Measurements from ENCODE around the gene IFNA17. TPM values are rescaled to one million over a fixed set of nuclear protein-coding genes. Genes with fewer than 3 reads are reported as not detected.

The IFNA17 gene
- polyA plus RNA-seq, 1 donor from 2014 or later: not detected

DNA sequence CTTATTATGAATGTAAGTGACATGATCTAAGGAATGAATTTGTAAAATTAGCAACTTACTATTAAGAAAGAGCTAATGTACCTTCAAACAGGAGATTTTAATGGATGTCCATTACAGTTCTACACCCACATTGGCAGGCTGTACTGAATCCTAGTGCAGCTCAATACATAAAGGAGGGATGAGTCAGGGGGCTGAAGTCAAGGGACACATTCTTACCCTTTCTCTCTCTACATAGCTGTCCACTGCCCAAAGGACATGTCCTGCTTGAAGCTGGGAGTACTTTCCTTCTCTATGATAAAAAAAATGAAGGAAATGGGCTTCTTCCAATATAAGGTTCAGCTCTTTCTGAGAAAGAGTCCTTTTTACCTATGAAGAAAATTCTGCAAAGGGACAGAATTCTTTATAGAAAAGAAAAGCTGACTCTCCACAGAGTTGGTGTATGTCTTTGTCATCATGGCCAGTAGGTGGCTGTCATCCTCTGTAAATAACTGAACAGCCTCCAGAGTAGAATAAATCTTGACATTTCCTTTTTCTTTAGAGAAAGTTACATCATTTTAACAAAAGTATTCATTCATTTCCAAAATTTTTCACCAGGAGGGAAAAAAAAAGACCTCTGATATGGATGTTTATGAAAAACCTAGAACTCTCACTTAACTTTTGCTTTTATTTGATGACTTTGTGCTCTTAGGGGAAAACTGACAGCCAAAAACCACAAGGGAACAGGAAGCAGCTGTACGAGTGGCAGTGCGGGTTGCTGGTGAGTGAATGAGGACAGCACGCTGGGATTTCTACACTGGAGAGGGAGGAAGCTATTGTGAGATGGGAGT lies 24.9 kb upstream of the IFNA17 start:
- Histone ChIP-seq H3K79me2 (replicated peaks; ENCODE audit: insufficient read depth, low read length) (no peaks in the 10 kb centered on the region), H3K4me3 (ENCODE audit: low read length) (peak overlapping the region; percentile 48), H3K36me3 (ENCODE audit: insufficient read depth, low read length) (no peaks in the 10 kb centered on the region), H4K20me1 (ENCODE audit: insufficient read depth) (no peaks in the 10 kb centered on the region), H3K27ac (ENCODE audit: low read length) (peak overlapping the region; percentile 13), H3F3A (ENCODE audit: insufficient read depth, low read length, poor library complexity, severe bottlenecking) (no peaks in the 10 kb centered on the region), H3K9ac (ENCODE audit: low read length) (no peak overlapping the region), H3K9me3 (ENCODE audit: low read length) (no peaks in the 10 kb centered on the region), H3K4me2 (ENCODE audit: low read length) (peak overlapping the region; percentile 57), H3K9me2 (ENCODE audit: insufficient read depth, low read length) (no peaks in the 10 kb centered on the region), H2AFZ (ENCODE audit: low read depth, low read length) (no peak overlapping the region), H3K27me3 (ENCODE audit: insufficient read depth, low read depth, low read length) (no peaks in the 10 kb centered on the region)
- TF ChIP-seq MXI1 (conservative IDR thresholded peaks at IDR 0.05; ENCODE audit: poor library complexity, severe bottlenecking) (no peak), POLR2AphosphoS5 (IDR thresholded peaks at IDR 0.05) (no peak), EZH2 (IDR thresholded peaks at IDR 0.05; ENCODE audit: borderline replicate concordance, insufficient read depth, low read length, poor library complexity, severe bottlenecking) (no peak), RAD21 (conservative IDR thresholded peaks at IDR 0.05) (peak; percentile 73), SMC3 (conservative IDR thresholded peaks at IDR 0.05; ENCODE audit: poor library complexity) (peak; percentile 69)
- TF ChIP-seq, protein P1, sequence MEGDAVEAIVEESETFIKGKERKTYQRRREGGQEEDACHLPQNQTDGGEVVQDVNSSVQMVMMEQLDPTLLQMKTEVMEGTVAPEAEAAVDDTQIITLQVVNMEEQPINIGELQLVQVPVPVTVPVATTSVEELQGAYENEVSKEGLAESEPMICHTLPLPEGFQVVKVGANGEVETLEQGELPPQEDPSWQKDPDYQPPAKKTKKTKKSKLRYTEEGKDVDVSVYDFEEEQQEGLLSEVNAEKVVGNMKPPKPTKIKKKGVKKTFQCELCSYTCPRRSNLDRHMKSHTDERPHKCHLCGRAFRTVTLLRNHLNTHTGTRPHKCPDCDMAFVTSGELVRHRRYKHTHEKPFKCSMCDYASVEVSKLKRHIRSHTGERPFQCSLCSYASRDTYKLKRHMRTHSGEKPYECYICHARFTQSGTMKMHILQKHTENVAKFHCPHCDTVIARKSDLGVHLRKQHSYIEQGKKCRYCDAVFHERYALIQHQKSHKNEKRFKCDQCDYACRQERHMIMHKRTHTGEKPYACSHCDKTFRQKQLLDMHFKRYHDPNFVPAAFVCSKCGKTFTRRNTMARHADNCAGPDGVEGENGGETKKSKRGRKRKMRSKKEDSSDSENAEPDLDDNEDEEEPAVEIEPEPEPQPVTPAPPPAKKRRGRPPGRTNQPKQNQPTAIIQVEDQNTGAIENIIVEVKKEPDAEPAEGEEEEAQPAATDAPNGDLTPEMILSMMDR (IDR thresholded peaks at IDR 0.05; ENCODE audit: poor library complexity, severe bottlenecking): peak; percentile 73

DNA sequence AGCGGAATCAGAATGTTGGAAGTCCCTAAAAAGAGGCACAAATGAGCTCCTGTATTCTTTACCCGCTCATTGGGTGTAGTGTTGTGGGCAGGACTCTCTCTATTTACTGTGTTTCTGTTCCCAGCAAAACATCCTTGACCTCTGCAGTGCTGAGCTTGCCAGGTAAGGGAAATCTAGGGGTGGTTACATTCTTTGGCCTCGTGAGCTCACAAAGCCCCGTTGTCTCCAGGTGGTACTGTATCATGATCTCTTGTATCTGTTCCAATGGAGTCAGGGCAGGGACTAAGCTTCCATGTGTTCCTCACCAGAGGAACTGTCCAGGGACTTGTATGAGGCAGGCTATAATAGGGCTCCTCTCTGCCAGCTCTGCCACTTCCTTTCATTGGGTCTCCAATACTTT lies 23.6 kb upstream of the IFNA17 start:
- H3K9me2 ChIP-seq (ENCODE audit: insufficient read depth, low read length): no peaks in the 10 kb centered on the region
- H4K20me1 ChIP-seq (ENCODE audit: insufficient read depth): no peaks in the 10 kb centered on the region
- H3K4me2 ChIP-seq (ENCODE audit: low read length): no peak overlapping the region
- no peak overlapping the region for H3K9ac ChIP-seq (ENCODE audit: low read length)
- H3K27me3 ChIP-seq (ENCODE audit: insufficient read depth, low read depth, low read length): no peaks in the 10 kb centered on the region
- H3K36me3 ChIP-seq (ENCODE audit: insufficient read depth, low read length): no peaks in the 10 kb centered on the region
- no peaks in the 10 kb centered on the region for H3K79me2 ChIP-seq (replicated peaks; ENCODE audit: insufficient read depth, low read length)
- no peak overlapping the region for H3K27ac ChIP-seq (ENCODE audit: low read length)
- no peak overlapping the region for H2AFZ ChIP-seq (ENCODE audit: low read depth, low read length)
- no peak overlapping the region for H3K4me3 ChIP-seq (ENCODE audit: low read length)
- no peaks in the 10 kb centered on the region for H3K9me3 ChIP-seq (ENCODE audit: low read length)
- no peaks in the 10 kb centered on the region for H3F3A ChIP-seq (ENCODE audit: insufficient read depth, low read length, poor library complexity, severe bottlenecking)
- no peak for TF ChIP-seq EZH2 (IDR thresholded peaks at IDR 0.05; ENCODE audit: borderline replicate concordance, insufficient read depth, low read length, poor library complexity, severe bottlenecking)
- TF ChIP-seq TAF1 (IDR thresholded peaks at IDR 0.05; ENCODE audit: low read depth): no peak
- TF ChIP-seq, protein P1 (IDR thresholded peaks at IDR 0.05; ENCODE audit: poor library complexity, severe bottlenecking): no peak
- TF ChIP-seq MXI1 (conservative IDR thresholded peaks at IDR 0.05; ENCODE audit: poor library complexity, severe bottlenecking): no peak

DNA sequence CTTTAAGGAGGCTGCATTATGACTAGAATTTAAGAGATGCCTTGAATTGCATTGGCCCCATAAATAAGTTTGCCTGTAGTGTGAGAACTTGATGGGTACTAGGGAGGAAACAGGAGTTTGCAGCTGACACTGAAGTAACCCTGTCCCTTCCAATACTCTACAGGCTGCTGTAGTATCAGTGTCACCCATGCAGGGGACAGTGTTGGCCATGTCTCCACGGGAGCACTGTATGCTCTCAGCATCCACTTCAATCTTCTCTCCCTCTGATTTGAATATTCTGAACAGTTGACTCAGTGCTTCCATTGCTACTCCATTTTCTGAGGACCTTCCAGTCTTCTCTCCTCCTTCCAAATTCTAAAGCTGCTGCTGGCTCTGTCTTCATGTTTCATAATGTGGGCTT lies 23.2 kb upstream of the IFNA17 start:
- Histone ChIP-seq H3K4me3 (ENCODE audit: low read length) (no peak overlapping the region), H3K4me2 (ENCODE audit: low read length) (no peak overlapping the region), H3K27ac (ENCODE audit: low read length) (no peak overlapping the region), H3K9me3 (ENCODE audit: low read length) (no peaks in the 10 kb centered on the region), H4K20me1 (ENCODE audit: insufficient read depth) (no peaks in the 10 kb centered on the region), H3K79me2 (replicated peaks; ENCODE audit: insufficient read depth, low read length) (no peaks in the 10 kb centered on the region), H3K9ac (ENCODE audit: low read length) (no peak overlapping the region), H2AFZ (ENCODE audit: low read depth, low read length) (no peak overlapping the region), H3K27me3 (ENCODE audit: insufficient read depth, low read depth, low read length) (no peaks in the 10 kb centered on the region), H3K36me3 (ENCODE audit: insufficient read depth, low read length) (no peaks in the 10 kb centered on the region), H3K9me2 (ENCODE audit: insufficient read depth, low read length) (no peaks in the 10 kb centered on the region), H3F3A (ENCODE audit: insufficient read depth, low read length, poor library complexity, severe bottlenecking) (no peaks in the 10 kb centered on the region)
- TF ChIP-seq SMC3 (conservative IDR thresholded peaks at IDR 0.05; ENCODE audit: poor library complexity): no peak
- TF ChIP-seq MXI1 (conservative IDR thresholded peaks at IDR 0.05; ENCODE audit: poor library complexity, severe bottlenecking): no peak
- TF ChIP-seq RAD21 (conservative IDR thresholded peaks at IDR 0.05): no peak
- TF ChIP-seq, protein P1 (IDR thresholded peaks at IDR 0.05; ENCODE audit: poor library complexity, severe bottlenecking): no peak

Data from neural cell (in vitro differentiated cells).